Measurements from ENCODE around the gene DCUN1D1. TPM values are rescaled to one million over a fixed set of nuclear protein-coding genes. Genes with fewer than 3 reads are reported as not detected.

DCUN1D1 gene
- total RNA-seq, 1 experiment from 2014 or later: 71.7 TPM

DNA sequence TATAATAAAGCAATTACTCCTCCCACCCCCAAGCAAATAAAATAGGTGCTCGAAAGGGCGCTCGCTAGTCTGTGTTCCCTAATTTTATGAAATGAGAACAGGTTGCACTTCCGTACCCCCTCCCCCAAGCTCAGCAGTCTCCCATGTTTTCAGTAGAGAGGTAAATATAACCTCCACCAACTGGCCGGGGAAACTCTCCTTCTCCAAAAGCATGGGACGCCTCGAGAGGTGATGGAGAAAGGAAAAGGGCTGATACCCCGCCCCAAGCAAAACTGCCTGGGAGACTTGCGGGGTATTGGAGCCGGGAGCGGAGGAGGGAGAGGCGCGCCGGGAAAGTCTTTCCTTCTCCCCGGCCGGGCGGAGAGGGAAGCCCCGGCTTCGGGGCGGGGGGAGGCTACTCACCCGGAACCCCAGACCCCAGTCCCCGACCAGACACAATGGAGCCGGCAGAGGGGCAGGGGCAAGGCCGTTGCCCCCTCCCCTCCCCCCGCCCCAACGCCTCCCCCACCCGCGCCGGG, 605 bp downstream of the DCUN1D1 start:
- DNase-seq: no peak
- Mint-ChIP-seq H3K27ac (peak overlapping the region; percentile 56 to 96 (median 63); a peak in 6 of 7 replicates), H3K9me3 (no peaks in the 10 kb centered on the region), H3K27me3 (ENCODE audit: low read depth) (no peaks in the 10 kb centered on the region), H3K36me3 (ENCODE audit: insufficient read depth in 1 of 3, low read depth in 3 of 3) (no peaks in the 10 kb centered on the region), H3K4me1 (peaks cover 29 to 36% of the 10 kb centered on the region in 2 experiments), H3K4me3 (peak overlapping the region; percentile 92 to 94)
- Histone ChIP-seq H2AK5ac (ENCODE audit: insufficient read length, low read length) (no peak overlapping the region), H2BK12ac (ENCODE audit: insufficient read length, low read depth, low read length) (no peak overlapping the region), H3K23ac (ENCODE audit: insufficient read length, low read depth, low read length) (no peak overlapping the region), H2BK120ac (ENCODE audit: low read depth, low read length, poor library complexity, severe bottlenecking) (no peak overlapping the region), H3K4me2 (ENCODE audit: insufficient read depth, insufficient read length, low read length) (peak overlapping the region; percentile 65), H2BK5ac (ENCODE audit: insufficient read length, low read length) (no peak overlapping the region), H3K27me3 (ENCODE audit: insufficient read depth, low read length) (no peaks in the 10 kb centered on the region), H3K79me2 (ENCODE audit: insufficient read depth, low read length) (peaks cover 15% of the 10 kb centered on the region; the same call in 1 of the 2 replicates), H3K9ac (ENCODE audit: extremely low read depth, insufficient read length, low read length) (peak overlapping the region; percentile 81), H3K9me3 (ENCODE audit: control insufficient read depth, low read depth, low read length) (no peaks in the 10 kb centered on the region), H3T11ph (ENCODE audit: low read length) (no peak overlapping the region), H2BK15ac (ENCODE audit: low read depth, low read length) (no peak overlapping the region), H4K5ac (ENCODE audit: insufficient read length, low read depth, low read length) (no peak overlapping the region), H4K8ac (replicated peaks; ENCODE audit: insufficient read length, low read depth, low read length) (no peak overlapping the region), H2AFZ (ENCODE audit: low read length) (no peak overlapping the region), H4K91ac (ENCODE audit: insufficient read length, low read depth, low read length) (no peak overlapping the region), H3K14ac (ENCODE audit: insufficient read depth, low read length) (peak overlapping the region; percentile 58; the same call in 1 of the 2 replicates), H3K4ac (ENCODE audit: low read depth, low read length) (no peak overlapping the region), H3K27ac (ENCODE audit: insufficient read length, low read depth, low read length) (no peak overlapping the region), H3K23me2 (ENCODE audit: insufficient read length, low read depth, low read length, poor library complexity, severe bottlenecking) (no peaks in the 10 kb centered on the region), H3K18ac (ENCODE audit: insufficient read length, low read depth, low read length) (no peak overlapping the region), H3K79me1 (ENCODE audit: insufficient read depth, low read depth, low read length, poor library complexity, severe bottlenecking) (no peaks in the 10 kb centered on the region), H2BK20ac (ENCODE audit: low read depth, low read length, poor library complexity, severe bottlenecking) (no peak overlapping the region), H4K20me1 (ENCODE audit: control insufficient read depth, insufficient read depth, insufficient read length) (no peaks in the 10 kb centered on the region), H3K56ac (ENCODE audit: insufficient read length, low read depth, low read length) (no peak overlapping the region), H3K4me1 (ENCODE audit: insufficient read depth, low read length) (peaks cover 4% of the 10 kb centered on the region; the same call in 1 of the 2 replicates)
- TF ChIP-seq, protein P1, sequence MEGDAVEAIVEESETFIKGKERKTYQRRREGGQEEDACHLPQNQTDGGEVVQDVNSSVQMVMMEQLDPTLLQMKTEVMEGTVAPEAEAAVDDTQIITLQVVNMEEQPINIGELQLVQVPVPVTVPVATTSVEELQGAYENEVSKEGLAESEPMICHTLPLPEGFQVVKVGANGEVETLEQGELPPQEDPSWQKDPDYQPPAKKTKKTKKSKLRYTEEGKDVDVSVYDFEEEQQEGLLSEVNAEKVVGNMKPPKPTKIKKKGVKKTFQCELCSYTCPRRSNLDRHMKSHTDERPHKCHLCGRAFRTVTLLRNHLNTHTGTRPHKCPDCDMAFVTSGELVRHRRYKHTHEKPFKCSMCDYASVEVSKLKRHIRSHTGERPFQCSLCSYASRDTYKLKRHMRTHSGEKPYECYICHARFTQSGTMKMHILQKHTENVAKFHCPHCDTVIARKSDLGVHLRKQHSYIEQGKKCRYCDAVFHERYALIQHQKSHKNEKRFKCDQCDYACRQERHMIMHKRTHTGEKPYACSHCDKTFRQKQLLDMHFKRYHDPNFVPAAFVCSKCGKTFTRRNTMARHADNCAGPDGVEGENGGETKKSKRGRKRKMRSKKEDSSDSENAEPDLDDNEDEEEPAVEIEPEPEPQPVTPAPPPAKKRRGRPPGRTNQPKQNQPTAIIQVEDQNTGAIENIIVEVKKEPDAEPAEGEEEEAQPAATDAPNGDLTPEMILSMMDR (conservative IDR thresholded peaks at IDR 0.05): no peak
- no CpG with 5 or more reads among the region's 29 CpGs for WGBS (ENCODE audit: extremely low coverage, insufficient read length, low lambda C conversion rate)
